Mucosa of stomach (tissue), 1 donor: ENCODE measurements around the gene MRPL11.
"Not testable (repeated sequence)": the region's sequence is repeated elsewhere in the genome, so short reads cannot be mapped to it uniquely, and the experiment has no call there.

Experiments used
- H3K27me3 ChIP-seq: one replicate; pipeline ENCODE4 v1.7.0; 2013; ENCODE audit warnings: mild to moderate bottlenecking, low read length; ENCODE audit not compliant: control insufficient read depth, insufficient read depth
- H3K36me3 ChIP-seq: one replicate; pipeline ENCODE4 v1.7.0; 2013; ENCODE audit warnings: low read length; ENCODE audit not compliant: control insufficient read depth, insufficient read depth
- H3K4me1 ChIP-seq: one replicate; pipeline ENCODE4 v1.7.0; 2013; ENCODE audit warnings: mild to moderate bottlenecking, low read length; ENCODE audit not compliant: control insufficient read depth, insufficient read depth
- H3K4me3 ChIP-seq: one replicate; pipeline ENCODE4 v1.7.0; 2013; ENCODE audit warnings: low read length
- H3K9ac ChIP-seq: one replicate; pipeline ENCODE4 v1.7.0; 2013; ENCODE audit warnings: mild to moderate bottlenecking, low read length, moderate library complexity
- H3K9me3 ChIP-seq: one replicate; pipeline ENCODE4 v1.7.0; 2013; ENCODE audit warnings: mild to moderate bottlenecking, low read length, moderate library complexity; ENCODE audit not compliant: control insufficient read depth
- donor health status: Pancreatic carcinoma.

The MRPL11 gene

DNA sequence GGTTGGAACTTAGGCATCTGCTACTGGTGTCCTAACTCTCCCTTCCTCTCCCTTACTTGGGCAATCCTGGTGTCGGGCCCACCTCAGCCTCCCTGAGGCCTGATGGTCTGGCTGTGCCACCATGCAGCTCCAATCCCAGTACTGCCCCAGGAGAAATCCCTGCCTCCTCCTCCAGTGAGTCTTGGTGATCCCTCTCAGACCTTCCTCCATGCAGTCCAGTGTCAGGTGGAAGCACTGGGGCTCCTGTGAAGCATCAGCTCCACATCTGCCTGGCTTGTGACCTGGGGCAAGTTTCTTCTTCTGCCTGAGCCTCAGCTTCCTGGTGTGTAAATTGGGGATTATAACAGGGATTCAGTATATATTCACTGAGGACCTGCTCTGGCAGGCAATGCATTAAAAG, 26.3 kb upstream of the MRPL11 start:
- Histone ChIP-seq H3K36me3 (no peaks in the 10 kb centered on the region), H3K27me3 (no peaks in the 10 kb centered on the region), H3K9ac (no peak overlapping the region)

DNA sequence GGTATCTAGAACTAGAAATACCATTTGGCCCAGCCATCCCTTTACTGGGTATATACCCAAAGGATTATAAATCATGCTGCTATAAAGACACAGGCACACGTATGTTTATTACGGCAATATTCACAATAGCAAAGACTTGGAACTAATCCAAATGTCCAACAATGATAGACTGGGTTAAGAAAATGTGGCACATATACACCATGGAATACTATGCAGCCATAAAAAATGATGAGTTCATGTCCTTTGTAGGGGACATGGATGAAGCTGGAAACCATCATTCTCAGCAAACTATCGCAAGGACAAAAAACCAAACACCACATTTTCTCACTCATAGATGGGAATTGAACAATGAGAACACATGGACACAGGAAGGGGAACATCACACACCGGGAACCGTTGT, 25.5 kb upstream of the MRPL11 start:
- not testable (repeated sequence) for H3K9me3 ChIP-seq, H3K27me3 ChIP-seq, H3K9ac ChIP-seq, H3K4me3 ChIP-seq, H3K36me3 ChIP-seq
- peaks cover 15% of the 10 kb centered on the region for H3K4me1 ChIP-seq

More for the DNA sequence above, 26.3 kb upstream of the MRPL11 start:
- no peak overlapping the region for H3K4me3 ChIP-seq
- no peaks in the 10 kb centered on the region for H3K9me3 ChIP-seq
- peaks cover 15% of the 10 kb centered on the region for H3K4me1 ChIP-seq

DNA sequence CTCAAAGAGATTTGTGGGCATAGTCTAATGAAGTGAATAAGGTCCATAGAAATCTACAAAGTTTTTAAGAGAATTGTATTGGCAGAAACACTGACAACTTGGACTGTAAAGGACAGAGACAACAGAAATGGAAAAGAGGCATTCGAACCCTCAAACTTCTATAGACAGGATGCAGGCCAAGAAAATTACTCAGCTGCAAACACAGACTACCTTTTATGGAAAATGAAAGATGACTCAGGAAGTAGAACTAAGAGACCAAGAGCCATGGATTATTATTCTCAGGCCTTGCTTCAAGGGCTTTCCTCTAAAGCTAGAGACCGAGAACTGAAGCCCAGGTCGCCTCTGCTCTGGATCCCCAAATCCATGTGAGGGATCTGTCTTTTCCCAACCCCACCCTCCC, 24.3 kb upstream of the MRPL11 start:
- no peak overlapping the region for H3K4me3 ChIP-seq
- H3K4me1 ChIP-seq, result peaks cover 12% of the 10 kb centered on the region
- H3K9me3 ChIP-seq, result no peaks in the 10 kb centered on the region
- H3K9ac ChIP-seq, result no peak overlapping the region
- no peaks in the 10 kb centered on the region for H3K27me3 ChIP-seq
- H3K36me3 ChIP-seq, result no peaks in the 10 kb centered on the region

DNA sequence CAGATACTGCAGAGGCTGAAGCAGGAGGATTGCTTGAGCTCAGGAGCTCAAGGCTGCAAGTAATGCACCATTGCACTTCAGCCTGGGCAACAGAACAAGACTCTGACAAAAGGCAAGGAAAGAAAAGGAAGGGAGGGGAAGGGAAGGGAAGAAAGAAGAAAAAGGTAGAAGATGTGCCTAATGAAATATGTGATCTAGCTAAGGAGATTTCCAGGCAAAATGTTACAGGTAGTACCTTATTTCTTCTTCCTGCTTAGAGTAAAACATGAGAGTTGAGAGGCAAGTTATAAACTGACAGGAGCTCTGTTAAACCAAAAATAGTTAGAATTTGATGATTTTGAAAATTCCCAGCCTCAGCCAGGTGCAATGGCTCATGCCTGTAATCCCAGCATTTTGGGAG, 23.4 kb upstream of the MRPL11 start:
- Histone ChIP-seq H3K9me3 (no peaks in the 10 kb centered on the region), H3K36me3 (no peaks in the 10 kb centered on the region), H3K9ac (no peak overlapping the region), H3K4me1 (peaks cover 5% of the 10 kb centered on the region), H3K27me3 (no peaks in the 10 kb centered on the region), H3K4me3 (no peak overlapping the region)

DNA sequence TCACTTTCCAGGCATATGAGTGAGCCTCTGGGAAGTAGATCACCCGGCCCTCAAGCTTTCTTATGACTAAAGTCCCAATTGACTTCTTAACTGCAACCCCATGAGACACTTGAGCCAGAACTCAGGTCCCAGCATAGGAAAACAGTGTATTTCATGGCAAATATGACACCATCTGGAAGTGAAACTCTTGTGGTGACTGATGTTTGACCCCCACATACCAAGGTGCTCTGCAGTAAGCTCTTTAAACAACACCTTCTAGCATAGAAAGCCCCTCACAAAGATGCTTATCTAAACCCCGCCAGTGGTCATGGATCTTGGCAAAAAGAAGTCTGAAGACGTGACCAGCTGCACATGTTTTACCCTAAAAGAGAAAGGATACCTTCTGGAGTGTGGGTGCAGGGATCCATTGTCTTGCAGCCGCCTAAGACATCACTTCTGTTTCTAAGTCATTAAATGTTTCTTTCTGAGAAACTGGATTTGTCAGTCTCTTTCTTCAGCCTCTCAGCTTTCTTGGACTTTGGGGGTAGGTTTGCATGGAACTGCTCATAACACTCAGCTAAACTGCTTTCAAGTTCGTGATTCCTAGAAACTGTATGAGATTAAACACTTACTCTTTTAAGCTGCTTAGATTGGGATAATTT, 20.6 kb upstream of the MRPL11 start:
- Histone ChIP-seq H3K9ac (no peak overlapping the region), H3K27me3 (no peaks in the 10 kb centered on the region), H3K36me3 (no peaks in the 10 kb centered on the region), H3K9me3 (no peaks in the 10 kb centered on the region), H3K4me3 (no peak overlapping the region), H3K4me1 (no peaks in the 10 kb centered on the region)

DNA sequence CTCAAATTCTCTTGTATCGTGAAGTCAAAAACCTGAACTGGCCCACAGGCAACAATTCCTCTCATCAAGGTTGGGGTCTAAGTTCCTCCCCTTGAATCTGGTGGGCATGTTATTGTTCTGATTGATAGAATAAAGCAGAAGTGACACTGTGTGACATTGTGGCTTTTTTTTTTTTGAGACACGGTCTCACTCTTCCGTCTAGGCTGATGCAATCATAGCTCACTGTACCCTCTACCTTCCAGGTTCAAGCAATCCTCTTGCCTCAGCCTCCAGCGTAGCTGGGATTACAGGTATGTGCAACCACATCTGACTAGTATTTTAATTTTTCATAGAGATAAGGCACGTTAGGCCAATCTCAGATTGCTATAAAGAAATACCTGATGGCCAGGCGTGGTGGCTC, 19.2 kb upstream of the MRPL11 start:
- Histone ChIP-seq H3K9me3 (no peaks in the 10 kb centered on the region), H3K27me3 (no peaks in the 10 kb centered on the region), H3K9ac (no peak overlapping the region), H3K4me1 (no peaks in the 10 kb centered on the region), H3K36me3 (no peaks in the 10 kb centered on the region), H3K4me3 (no peak overlapping the region)

DNA sequence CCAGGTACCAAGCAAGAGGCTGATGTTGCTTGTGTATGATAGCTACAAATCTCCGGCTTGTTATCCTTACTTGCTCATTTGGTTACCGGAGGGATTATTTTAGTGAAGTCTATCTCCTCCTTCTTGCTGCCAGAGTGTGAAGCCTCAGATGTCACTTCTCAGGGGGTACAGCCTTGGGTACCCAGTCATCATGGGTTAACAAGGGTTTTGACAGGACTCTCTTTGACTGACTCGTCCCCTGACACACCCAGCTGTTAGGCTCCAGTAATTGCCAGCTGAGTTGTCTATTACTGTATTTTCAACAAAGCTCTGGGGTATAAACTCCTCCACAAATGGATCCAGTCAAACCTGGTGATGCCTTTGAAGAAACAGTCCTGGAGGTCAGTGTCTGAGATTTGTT, 16.2 kb upstream of the MRPL11 start:
- Histone ChIP-seq H3K4me3 (no peak overlapping the region), H3K4me1 (no peaks in the 10 kb centered on the region), H3K27me3 (no peaks in the 10 kb centered on the region), H3K36me3 (no peaks in the 10 kb centered on the region), H3K9ac (no peak overlapping the region), H3K9me3 (no peaks in the 10 kb centered on the region)

DNA sequence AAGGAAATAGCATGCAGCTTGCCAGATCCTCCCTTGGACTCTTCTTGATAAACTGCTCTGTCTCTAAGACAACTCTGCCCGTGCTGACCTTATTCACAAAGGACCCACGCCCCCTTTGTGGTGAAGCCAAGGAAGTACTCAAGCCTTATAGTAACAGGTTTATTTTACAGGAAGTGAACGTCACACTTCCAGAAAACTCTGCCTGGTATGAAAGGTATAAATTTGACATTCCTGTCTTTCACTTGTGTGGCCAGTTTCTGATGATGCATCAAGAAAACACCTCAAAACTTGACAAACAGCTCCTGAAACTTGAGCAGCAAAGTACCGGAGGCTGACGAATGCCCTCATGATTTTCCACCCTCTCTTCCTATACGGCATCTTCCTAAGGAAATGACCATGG, 15.6 kb upstream of the MRPL11 start:
- H3K4me3 ChIP-seq, result no peak overlapping the region
- H3K9me3 ChIP-seq, result no peaks in the 10 kb centered on the region
- H3K4me1 ChIP-seq, result no peaks in the 10 kb centered on the region
- H3K36me3 ChIP-seq, result no peaks in the 10 kb centered on the region
- no peak overlapping the region for H3K9ac ChIP-seq
- no peaks in the 10 kb centered on the region for H3K27me3 ChIP-seq

DNA sequence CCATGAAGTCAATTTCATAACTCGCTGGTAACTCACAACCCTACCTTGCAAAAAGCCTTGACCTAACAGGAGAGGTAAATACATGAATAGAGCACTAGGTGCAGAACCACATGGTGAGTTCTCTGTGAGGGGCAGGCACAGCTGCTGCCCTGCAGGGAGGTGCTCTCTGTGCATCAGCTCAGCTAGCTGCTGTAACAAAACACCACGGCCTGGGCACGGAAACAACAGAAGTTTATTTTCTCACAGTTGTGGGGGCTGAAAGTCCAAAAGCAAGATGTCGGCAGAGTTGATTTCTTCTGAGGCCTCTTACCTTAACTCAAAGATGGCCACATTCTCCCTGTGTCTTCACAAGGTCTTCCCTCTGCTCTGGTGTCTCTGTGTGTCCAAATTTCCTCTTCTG, 13.0 kb upstream of the MRPL11 start:
- Histone ChIP-seq H3K9me3 (no peaks in the 10 kb centered on the region), H3K4me3 (no peak overlapping the region), H3K9ac (no peak overlapping the region), H3K27me3 (no peaks in the 10 kb centered on the region), H3K36me3 (no peaks in the 10 kb centered on the region), H3K4me1 (no peaks in the 10 kb centered on the region)

DNA sequence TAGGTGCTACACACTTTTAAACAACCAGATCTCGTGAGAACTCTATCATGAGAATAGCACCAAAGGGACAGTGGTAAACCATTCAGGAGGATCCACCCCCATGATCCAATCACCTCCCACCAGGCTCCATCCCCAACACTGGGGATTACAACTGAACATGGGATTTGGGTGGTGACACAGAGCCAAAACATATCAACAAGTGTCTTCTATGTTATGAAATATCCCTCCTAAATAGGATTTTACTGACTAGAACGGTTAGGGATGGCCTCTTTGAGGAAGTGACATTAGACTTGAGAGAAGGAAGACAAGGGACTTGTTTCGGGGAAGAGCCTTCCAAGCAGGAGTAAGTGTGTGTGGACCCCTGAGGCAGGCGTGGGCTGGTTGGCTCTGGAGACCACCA, 11.9 kb upstream of the MRPL11 start:
- Histone ChIP-seq H3K9me3 (no peaks in the 10 kb centered on the region), H3K4me3 (no peak overlapping the region), H3K9ac (no peak overlapping the region), H3K4me1 (no peaks in the 10 kb centered on the region), H3K36me3 (no peaks in the 10 kb centered on the region), H3K27me3 (no peaks in the 10 kb centered on the region)

DNA sequence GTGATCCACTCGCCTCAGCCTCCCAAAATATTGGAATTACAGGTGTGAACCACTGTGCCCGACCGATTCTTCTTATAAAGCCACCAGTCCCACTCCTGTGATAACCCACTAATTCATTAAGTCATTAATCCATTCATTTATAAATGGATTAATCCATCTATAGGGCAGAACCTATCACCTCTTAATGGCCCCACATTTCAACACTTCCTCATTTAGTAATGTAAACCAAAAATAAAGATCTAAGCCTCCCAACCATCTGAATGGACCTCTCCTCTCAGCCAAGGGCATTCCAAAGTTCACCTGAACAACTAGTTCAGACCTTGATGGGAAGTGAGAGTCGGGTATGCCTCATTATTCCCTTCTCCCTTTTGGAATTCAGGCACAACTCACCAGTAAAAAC, 9.9 kb upstream of the MRPL11 start:
- Histone ChIP-seq H3K9ac (no peak overlapping the region), H3K27me3 (no peaks in the 10 kb centered on the region), H3K4me1 (no peaks in the 10 kb centered on the region), H3K9me3 (no peaks in the 10 kb centered on the region), H3K4me3 (no peak overlapping the region), H3K36me3 (no peaks in the 10 kb centered on the region)

DNA sequence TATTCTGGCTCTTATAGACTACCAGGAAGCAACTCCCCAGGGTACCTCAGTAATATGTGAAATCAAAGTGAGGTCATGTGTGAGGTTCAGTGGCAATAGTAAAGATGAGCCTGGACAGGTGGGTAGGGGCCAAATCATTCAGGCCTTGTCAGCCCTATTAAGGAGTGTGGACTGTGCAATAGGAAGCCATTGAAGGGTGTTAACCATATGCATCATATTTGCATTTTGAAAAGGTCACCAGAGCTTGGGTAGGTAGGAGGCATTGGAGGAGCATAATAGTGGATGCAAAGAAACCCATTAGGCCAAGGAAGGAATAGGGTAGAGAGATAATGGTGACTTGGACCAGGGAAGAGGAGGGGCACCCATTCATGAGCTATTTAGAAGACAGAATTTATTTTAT, 8.4 kb upstream of the MRPL11 start:
- H3K27me3 ChIP-seq, result no peaks in the 10 kb centered on the region
- no peaks in the 10 kb centered on the region for H3K4me1 ChIP-seq
- no peak overlapping the region for H3K9ac ChIP-seq
- H3K9me3 ChIP-seq, result no peaks in the 10 kb centered on the region
- H3K36me3 ChIP-seq, result no peaks in the 10 kb centered on the region
- no peak overlapping the region for H3K4me3 ChIP-seq

DNA sequence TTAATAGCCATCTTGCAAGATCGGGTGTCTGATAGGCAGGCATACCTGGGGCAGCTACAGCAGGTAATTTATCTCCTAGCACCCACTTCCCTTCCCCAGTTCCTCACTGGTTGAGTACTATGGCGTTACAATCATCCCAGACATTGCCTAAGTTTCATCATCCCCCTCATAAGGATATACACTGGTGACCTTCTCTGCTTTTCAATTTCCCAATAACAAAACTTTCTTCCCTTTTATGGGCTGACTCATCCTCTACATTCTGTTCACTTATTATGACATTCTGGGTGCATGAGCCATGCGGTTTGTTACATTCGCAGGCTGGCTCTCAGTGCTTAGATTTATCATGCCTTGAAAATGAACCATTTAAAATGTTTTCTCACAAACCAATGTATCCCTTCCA, 5.0 kb upstream of the MRPL11 start:
- H3K27me3 ChIP-seq, result no peaks in the 10 kb centered on the region
- no peaks in the 10 kb centered on the region for H3K4me1 ChIP-seq
- H3K9ac ChIP-seq, result no peak overlapping the region
- H3K4me3 ChIP-seq, result no peak overlapping the region
- no peaks in the 10 kb centered on the region for H3K9me3 ChIP-seq
- H3K36me3 ChIP-seq, result no peaks in the 10 kb centered on the region
